Measurements from ENCODE around the gene CCDC43. TPM values are rescaled to one million over a fixed set of nuclear protein-coding genes. Genes with fewer than 3 reads are reported as not detected.

CCDC43 gene, protein sequence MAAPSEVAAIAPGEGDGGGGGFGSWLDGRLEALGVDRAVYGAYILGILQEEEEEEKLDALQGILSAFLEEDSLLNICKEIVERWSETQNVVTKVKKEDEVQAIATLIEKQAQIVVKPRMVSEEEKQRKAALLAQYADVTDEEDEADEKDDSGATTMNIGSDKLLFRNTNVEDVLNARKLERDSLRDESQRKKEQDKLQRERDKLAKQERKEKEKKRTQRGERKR
- 27.6 to 35.2 TPM (median 31.4 TPM) in 5 replicates for total RNA-seq (2022; extraction: Qiagen RNA extraction; ENCODE audit: low read depth)

DNA sequence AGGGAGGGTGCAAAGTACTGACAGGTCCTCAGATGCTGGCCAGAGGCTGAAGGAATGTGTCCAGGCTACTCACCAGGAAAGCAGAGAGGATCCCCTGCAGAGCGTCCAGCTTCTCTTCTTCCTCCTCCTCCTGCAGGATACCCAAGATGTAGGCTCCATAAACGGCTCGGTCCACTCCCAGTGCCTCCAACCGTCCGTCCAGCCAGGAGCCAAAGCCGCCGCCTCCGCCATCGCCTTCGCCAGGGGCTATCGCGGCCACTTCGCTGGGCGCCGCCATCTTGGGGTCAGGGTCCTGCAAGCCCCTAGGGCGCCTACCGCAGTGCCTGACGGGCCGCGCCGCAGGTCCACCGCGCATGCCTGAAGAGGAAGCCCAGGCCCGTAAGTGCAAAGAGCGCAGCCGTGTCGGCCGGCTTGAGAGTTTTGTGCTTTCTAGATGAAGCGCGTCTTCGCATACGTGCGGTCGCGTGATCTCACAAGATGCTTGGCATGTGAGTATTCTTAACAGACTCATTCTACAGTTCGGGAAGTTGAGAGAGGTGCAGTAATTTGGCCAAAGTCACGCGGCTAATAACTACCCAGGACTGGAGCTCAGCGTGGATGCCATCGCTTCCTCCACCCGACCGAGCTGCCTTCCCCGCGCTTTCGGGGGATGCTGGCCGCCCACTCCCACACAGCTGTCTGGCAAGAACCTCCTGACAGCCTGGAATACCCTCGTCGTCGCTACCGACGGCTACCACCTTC, at the start of gene CCDC43:
Gene CCDC43 (minus strand): TSS at position 300 of the 741 bp plus-strand sequence. CDS start 23 bp downstream, at position 277.

DNA sequence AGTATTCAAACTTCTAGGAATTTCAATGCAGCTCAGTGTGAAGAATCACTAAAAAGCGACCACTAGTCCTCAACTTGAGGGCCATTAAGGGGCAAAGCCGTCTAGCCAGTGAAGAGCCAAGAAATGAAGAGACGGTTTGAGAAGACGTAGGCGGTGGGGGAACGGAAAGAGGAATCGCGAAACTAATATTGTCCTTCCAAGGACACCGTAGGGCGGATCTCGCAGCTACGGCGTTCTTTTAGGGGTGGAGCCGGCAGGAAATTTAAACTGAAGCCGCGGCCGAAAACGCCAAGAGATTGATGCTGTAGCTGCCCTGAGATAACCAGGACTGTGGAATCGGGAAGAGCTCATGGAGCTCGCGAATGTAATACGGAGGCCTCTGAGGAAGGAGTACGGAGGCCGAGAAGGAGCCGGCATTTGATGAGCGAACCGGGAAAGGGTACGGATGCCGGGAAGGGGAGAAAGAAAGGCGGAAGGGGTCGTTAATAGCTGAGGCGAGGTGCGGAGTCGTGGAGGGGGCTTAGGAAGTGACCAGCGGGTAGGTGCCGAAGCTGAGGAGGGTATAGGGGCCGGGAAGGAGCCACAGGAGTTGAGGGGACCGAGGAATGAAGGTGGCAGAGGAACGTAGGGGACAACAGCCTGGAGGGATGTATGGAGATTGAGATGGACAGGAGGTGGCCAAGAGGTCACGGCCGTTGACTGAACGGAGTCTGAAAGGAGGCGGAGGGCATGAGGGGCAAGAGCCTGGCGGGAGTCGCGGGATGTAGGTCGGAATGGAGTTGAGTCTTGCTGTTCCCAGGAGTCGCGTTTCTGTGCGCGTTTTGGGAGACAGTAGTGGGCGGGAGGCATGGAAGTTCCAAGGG, 19.1 kb upstream of the CCDC43 start, which contains the start of gene DBF4B:
Gene DBF4B (plus strand): TSS at position 265 of the 863 bp plus-strand sequence. CDS start 156 bp downstream, at position 421.

DNA sequence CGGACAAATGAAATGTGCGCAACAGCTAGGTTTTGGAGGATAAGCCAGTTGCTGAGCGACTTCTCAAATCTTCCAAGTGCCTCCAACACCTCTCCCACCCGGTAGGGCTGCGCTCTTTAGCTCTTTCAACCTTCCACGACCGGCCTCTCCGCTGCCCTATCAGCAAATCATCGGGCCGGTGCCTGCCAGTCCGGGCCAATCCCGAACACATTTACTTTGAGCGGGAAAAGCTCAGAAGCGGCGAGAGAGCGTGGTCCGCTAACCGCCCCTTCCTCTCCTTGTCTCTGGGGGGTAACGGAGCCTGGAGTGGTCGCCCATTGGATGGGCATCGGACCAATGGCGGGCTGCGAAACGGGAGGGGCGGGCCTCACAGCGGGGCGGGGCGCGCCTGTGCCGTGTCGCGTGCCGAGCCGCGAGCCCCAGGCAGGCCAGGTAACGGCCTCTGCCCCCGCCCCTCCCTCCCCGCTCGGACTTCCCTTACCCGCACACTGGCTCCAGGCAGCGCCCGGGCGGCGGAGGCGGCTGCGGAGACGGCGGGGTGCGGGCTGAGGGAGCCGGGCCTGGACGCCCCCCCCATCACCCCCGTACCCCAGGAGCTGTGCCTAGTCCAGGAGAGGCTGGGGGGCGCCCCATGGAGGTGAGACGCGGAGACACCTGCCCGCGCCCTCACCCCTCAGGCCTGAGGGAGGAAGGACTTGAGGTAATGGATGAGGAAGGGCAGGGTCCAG, 33.4 kb downstream of the CCDC43 start, which contains the start of gene MEIOC:
Gene MEIOC (plus strand): TSS at position 486 of the 728 bp plus-strand sequence. CDS start 146 bp downstream, at position 632.

Other genes with a start within 250 kb of the CCDC43 start
- 20.4 to 24.5 TPM (median 24.2 TPM) in 5 replicates for gene GPATCH8, start 186.4 kb downstream of the CCDC43 start, total RNA-seq (2022; extraction: Qiagen RNA extraction; ENCODE audit: low read depth)
- gene FZD2, start 132.3 kb downstream of the CCDC43 start, total RNA-seq (2022; extraction: Qiagen RNA extraction; ENCODE audit: low read depth), result 31.5 to 46.5 TPM (median 38.7 TPM) in 5 replicates
- 2.0 to 4.7 TPM (median 3.6 TPM) in 5 replicates for gene MEIOC, start 33.3 kb downstream of the CCDC43 start, total RNA-seq (2022; extraction: Qiagen RNA extraction; ENCODE audit: low read depth)
- 26.8 to 31.8 TPM (median 28.9 TPM) in 5 replicates for gene DBF4B, start 18.9 kb upstream of the CCDC43 start, total RNA-seq (2022; extraction: Qiagen RNA extraction; ENCODE audit: low read depth)
- 1.9 to 2.7 TPM (median 2.1 TPM) in 5 replicates for gene ADAM11, start 69.2 kb upstream of the CCDC43 start, total RNA-seq (2022; extraction: Qiagen RNA extraction; ENCODE audit: low read depth)
- gene GJC1, start 140.5 kb upstream of the CCDC43 start, total RNA-seq (2022; extraction: Qiagen RNA extraction; ENCODE audit: low read depth), result 34.3 to 45.2 TPM (median 42.8 TPM) in 5 replicates
- not detected in 5 replicates for gene HIGD1B, start 158.1 kb upstream of the CCDC43 start, total RNA-seq (2022; extraction: Qiagen RNA extraction; ENCODE audit: low read depth)
- 159 to 184 TPM (median 170 TPM) in 5 replicates for gene EFTUD2, start 209.7 kb upstream of the CCDC43 start, total RNA-seq (2022; extraction: Qiagen RNA extraction; ENCODE audit: low read depth)
- 0.44 to 2.4 TPM (median 0.71 TPM) in 5 replicates for gene GFAP, start 225.7 kb upstream of the CCDC43 start, total RNA-seq (2022; extraction: Qiagen RNA extraction; ENCODE audit: low read depth)